HT1080 (cell line): ENCODE data around the gene RPS6KC1. TPM values are rescaled to one million over a fixed set of nuclear protein-coding genes. Genes with fewer than 3 reads are reported as not detected.
"Not testable (repeated sequence)": the region's sequence is repeated elsewhere in the genome, so short reads cannot be mapped to it uniquely, and the experiment has no call there.

Experiments used
- DNase-seq: peaks from one replicate; pipeline ENCODE4 v3.0.0-alpha.2; 2015; ENCODE audit warnings: low read depth
- total RNA-seq: library from RNA; depleted of rRNA; stranded (reverse); fragments of >200 nt; shearing (Covaris generic); gene quantifications from 2 replicates; pipeline ENCODE4 v1.2.3, GENCODE V29; 2014

RPS6KC1 gene
- total RNA-seq, 1 experiment from 2014 or later: 17.4 TPM

GRCh38 chr1:213054142-213054541 is 3.1 kb downstream of the RPS6KC1 start:
- no peak for DNase-seq

GRCh38 chr1:213054733-213055591 is 3.9 kb downstream of the RPS6KC1 start:
- no peak for DNase-seq

- no peak for DNase-seq
Measured at GRCh38 chr1:213055767-213056166, 4.7 kb downstream of the RPS6KC1 start.

- DNase-seq: no peak
Measured at GRCh38 chr1:213057264-213058059, 6.4 kb downstream of the RPS6KC1 start.

GRCh38 chr1:213060836-213061235 is 9.8 kb downstream of the RPS6KC1 start:
- no peak for DNase-seq

- DNase-seq: no peak
Measured at GRCh38 chr1:213061263-213061662, 10.2 kb downstream of the RPS6KC1 start.

- no peak for DNase-seq
Measured at GRCh38 chr1:213065800-213066199, 14.8 kb downstream of the RPS6KC1 start.

- no peak for DNase-seq
Measured at GRCh38 chr1:213066363-213066762, 15.3 kb downstream of the RPS6KC1 start.

GRCh38 chr1:213067352-213067751 is 16.3 kb downstream of the RPS6KC1 start:
- no peak for DNase-seq

- peak; percentile 81 for DNase-seq
Measured at GRCh38 chr1:213070406-213070805, 19.4 kb downstream of the RPS6KC1 start.

- DNase-seq: no peak
Measured at GRCh38 chr1:213075725-213076124, 24.7 kb downstream of the RPS6KC1 start.

- DNase-seq: no peak
Measured at GRCh38 chr1:213082420-213083111, 31.5 kb downstream of the RPS6KC1 start.

GRCh38 chr1:213083112-213083445 is 32.0 kb downstream of the RPS6KC1 start:
- peak; percentile 6 for DNase-seq

- DNase-seq: no peak
Measured at GRCh38 chr1:213087911-213088310, 36.9 kb downstream of the RPS6KC1 start.

GRCh38 chr1:213089924-213090677 is 39.1 kb downstream of the RPS6KC1 start:
- DNase-seq: no peak

- DNase-seq: no peak
Measured at GRCh38 chr1:213094446-213094845, 43.4 kb downstream of the RPS6KC1 start.

- DNase-seq: no peak
Measured at GRCh38 chr1:213095467-213095866, 44.4 kb downstream of the RPS6KC1 start.

- no peak for DNase-seq
Measured at GRCh38 chr1:213099682-213100399, 48.8 kb downstream of the RPS6KC1 start.

- DNase-seq: not testable (repeated sequence)
Measured at GRCh38 chr1:213100565-213100964, 49.5 kb downstream of the RPS6KC1 start.
